G401 (cell line): ENCODE data around the gene CGNL1. TPM values are rescaled to one million over a fixed set of nuclear protein-coding genes. Genes with fewer than 3 reads are reported as not detected.
A peak's percentile ranks its signal among the peaks of the same experiment; 100 is the strongest.

Source experiments
- DNase-seq: peaks from one replicate; pipeline ENCODE4 v3.0.0-alpha.2; 2015; ENCODE audit warnings: low spot score
- in situ Hi-C: cut with HindIII; loops from 2 replicates; pipeline ENCODE4 v1.10.0; 2016; ENCODE audit warnings: low sequenced_read_pairs, mixed read lengths
- total RNA-seq: library from RNA; depleted of rRNA; stranded (reverse); fragments of >200 nt; shearing (Covaris generic); gene quantifications from 2 replicates; pipeline ENCODE4 v1.2.3, GENCODE V29; 2014

CGNL1 gene
- total RNA-seq, 1 experiment from 2014 or later = 121 TPM

GRCh38 chr15:57570994-57571393 is 194.7 kb downstream of the CGNL1 start:
- DNase-seq = no peak
- in situ Hi-C loops = no loop called here

GRCh38 chr15:57571725-57572124 is 195.4 kb downstream of the CGNL1 start:
- in situ Hi-C loops = no loop called here
- no peak for DNase-seq

GRCh38 chr15:57572468-57572867 is 196.2 kb downstream of the CGNL1 start:
- in situ Hi-C loops = no loop called here
- no peak for DNase-seq

- in situ Hi-C loops = no loop called here
- DNase-seq = no peak
Observed at GRCh38 chr15:57573151-57573550, 196.8 kb downstream of the CGNL1 start.

- no peak for DNase-seq
- in situ Hi-C loops = no loop called here
Observed at GRCh38 chr15:57575363-57575762, 199.1 kb downstream of the CGNL1 start.

GRCh38 chr15:57578288-57578900 is 202.1 kb downstream of the CGNL1 start:
- no peak for DNase-seq
- in situ Hi-C loops = no loop called here

- DNase-seq = no peak
- in situ Hi-C loops = no loop called here
Observed at GRCh38 chr15:57580428-57580827, 204.1 kb downstream of the CGNL1 start.

- no peak for DNase-seq
- in situ Hi-C loops = no loop called here
Observed at GRCh38 chr15:57580866-57581265, 204.6 kb downstream of the CGNL1 start.

- no peak for DNase-seq
- in situ Hi-C loops = no loop called here
Observed at GRCh38 chr15:57582090-57582489, 205.8 kb downstream of the CGNL1 start.

- DNase-seq = no peak
- in situ Hi-C loops = no loop called here
Observed at GRCh38 chr15:57583282-57583681, 207.0 kb downstream of the CGNL1 start.

- in situ Hi-C loops = no loop called here
- no peak for DNase-seq
Observed at GRCh38 chr15:57583720-57584119, 207.4 kb downstream of the CGNL1 start.

GRCh38 chr15:57586661-57587424 is 210.5 kb downstream of the CGNL1 start:
- in situ Hi-C loops = no loop called here
- no peak for DNase-seq

- no peak for DNase-seq
- in situ Hi-C loops = no loop called here
Observed at GRCh38 chr15:57589281-57589680, 213.0 kb downstream of the CGNL1 start.

- in situ Hi-C loops = no loop called here
Observed at GRCh38 chr15:57589754-57590153, 213.4 kb downstream of the CGNL1 start.

GRCh38 chr15:57591237-57591821 is 215.0 kb downstream of the CGNL1 start:
- DNase-seq = no peak
- in situ Hi-C loops = no loop called here

More at GRCh38 chr15:57589754-57590153, 213.4 kb downstream of the CGNL1 start:
- peak; percentile 72 for DNase-seq

- peak; percentile 58 for DNase-seq
- in situ Hi-C loops = no loop called here
Observed at GRCh38 chr15:57591822-57592367, 215.6 kb downstream of the CGNL1 start, which contains the start of gene MYZAP. Gene MYZAP (plus strand): TSS chr15:57591904. CDS start chr15:57592035, 131 bp downstream.

- no peak for DNase-seq
- in situ Hi-C loops = no loop called here
Observed at GRCh38 chr15:57592426-57592825, 216.1 kb downstream of the CGNL1 start.

- peak; percentile 55 for DNase-seq
- in situ Hi-C loops = no loop called here
Observed at GRCh38 chr15:57592836-57593420, 216.6 kb downstream of the CGNL1 start.

- DNase-seq = no peak
- in situ Hi-C loops = no loop called here
Observed at GRCh38 chr15:57594479-57594878, 218.2 kb downstream of the CGNL1 start.
